ACC112 (cell line): ENCODE results near the gene BBS5.
"Not testable (repeated sequence)": the region's sequence is repeated elsewhere in the genome, so short reads cannot be mapped to it uniquely, and the experiment has no call there.

ENCODE experiments used
- H2AFZ ChIP-seq: fragments of 200-600 bp; sonication (generic); one replicate; pipeline ENCODE4 v1.6.0; 2017; ENCODE audit warnings: antibody characterized with exemption, low read length; ENCODE audit not compliant: unreplicated experiment
- H3K27ac ChIP-seq: fragments of 200-600 bp; sonication (generic); 2 replicates; pipeline ENCODE4 v1.5.1; 2014; ENCODE audit warnings: low read depth, mild to moderate bottlenecking, antibody characterized with exemption, low read length, moderate library complexity
- H3K27me3 ChIP-seq: fragments of 200-600 bp; sonication (generic); 2 replicates; pipeline ENCODE4 v1.6.1; 2014; ENCODE audit warnings: mild to moderate bottlenecking, antibody characterized with exemption, low read length, moderate library complexity, mixed read lengths; ENCODE audit not compliant: insufficient read depth
- H3K36me3 ChIP-seq: fragments of 200-600 bp; sonication (generic); 2 replicates; pipeline ENCODE4 v1.6.1; 2016; ENCODE audit warnings: mild to moderate bottlenecking, antibody characterized with exemption, low read length, moderate library complexity, mixed read lengths; ENCODE audit not compliant: insufficient read depth
- H3K4me1 ChIP-seq: fragments of 200-600 bp; sonication (generic); one replicate; pipeline ENCODE4 v1.6.1; 2016; ENCODE audit warnings: low read length, mixed read lengths; ENCODE audit not compliant: insufficient read depth, unreplicated experiment, control insufficient read depth
- H3K4me3 ChIP-seq: fragments of 200-600 bp; sonication (generic); 2 replicates; pipeline ENCODE4 v1.5.1; 2014; ENCODE audit warnings: mild to moderate bottlenecking, low read depth, low read length
- H3K79me2 ChIP-seq: fragments of 200-600 bp; sonication (generic); one replicate; pipeline ENCODE4 v1.6.0; 2016; ENCODE audit warnings: low read length; ENCODE audit not compliant: control insufficient read depth, unreplicated experiment, insufficient read depth

The BBS5 gene

DNA sequence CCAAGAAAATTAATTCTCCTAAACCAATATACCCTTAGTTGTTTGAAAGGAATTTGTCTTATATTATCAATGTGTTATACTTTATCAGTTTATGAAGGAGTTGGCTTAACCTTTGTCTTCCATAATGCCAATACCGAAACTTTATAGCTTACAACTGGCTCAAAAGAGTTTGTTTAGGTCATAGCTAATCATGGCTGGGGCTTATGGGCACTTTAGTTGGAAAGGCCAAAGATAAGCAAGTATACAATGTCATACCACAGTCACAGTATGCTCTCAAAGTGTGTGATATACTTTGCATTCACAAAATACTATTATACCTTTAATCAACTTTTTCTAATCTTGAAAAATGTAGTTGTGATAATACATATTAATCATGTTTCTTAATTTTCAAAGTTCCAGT, 32.5 kb downstream of the BBS5 start:
- Histone ChIP-seq H3K36me3 (no peaks in the 10 kb centered on the region), H3K4me3 (no peak overlapping the region), H3K79me2 (no peaks in the 10 kb centered on the region), H3K27me3 (no peaks in the 10 kb centered on the region), H2AFZ (no peak overlapping the region), H3K4me1 (peaks cover 23% of the 10 kb centered on the region), H3K27ac (no peak overlapping the region)

DNA sequence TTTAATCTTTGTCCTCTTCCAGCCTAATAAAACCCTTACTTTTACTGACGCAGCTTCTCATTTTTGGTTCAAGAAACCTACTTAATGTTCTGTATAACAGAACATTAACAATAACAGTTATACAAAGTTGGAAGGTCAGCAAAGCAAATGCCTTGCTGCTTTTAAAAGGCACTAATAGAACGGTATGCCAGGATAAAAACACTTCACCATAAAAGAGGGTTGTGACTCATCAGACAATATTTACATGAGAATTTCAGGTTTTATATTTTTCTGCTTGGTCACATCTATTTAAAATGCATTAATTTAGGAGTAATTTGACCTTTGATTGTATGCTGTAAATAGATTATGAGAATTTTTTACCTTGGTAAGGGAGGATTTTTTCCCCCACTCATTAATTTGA, 33.2 kb downstream of the BBS5 start:
- Histone ChIP-seq H2AFZ (no peak overlapping the region), H3K27me3 (no peaks in the 10 kb centered on the region), H3K4me1 (peaks cover 17% of the 10 kb centered on the region), H3K79me2 (no peaks in the 10 kb centered on the region), H3K36me3 (no peaks in the 10 kb centered on the region), H3K4me3 (no peak overlapping the region), H3K27ac (no peak overlapping the region)

DNA sequence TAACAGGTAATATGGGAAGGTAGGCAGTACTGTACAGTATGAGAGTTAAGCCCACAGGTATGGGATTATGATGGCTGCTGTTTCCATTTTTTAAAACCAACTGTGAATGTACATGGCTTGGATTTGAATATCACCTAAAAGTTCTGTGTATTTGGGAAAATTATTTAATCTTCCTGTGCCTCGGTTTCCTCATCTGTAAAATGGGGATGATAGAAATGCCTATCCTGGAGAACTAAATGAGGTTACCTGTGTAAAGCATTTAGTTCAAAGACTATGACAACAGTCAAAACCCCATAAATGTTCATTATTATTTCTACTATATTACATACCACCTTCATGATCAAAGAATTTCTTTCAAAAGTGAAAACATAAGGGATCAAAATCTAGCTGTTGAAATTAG, 33.8 kb downstream of the BBS5 start:
- Histone ChIP-seq H3K4me3 (no peak overlapping the region), H3K27me3 (no peaks in the 10 kb centered on the region), H3K27ac (no peak overlapping the region), H2AFZ (no peak overlapping the region), H3K79me2 (no peaks in the 10 kb centered on the region), H3K4me1 (peaks cover 12% of the 10 kb centered on the region), H3K36me3 (no peaks in the 10 kb centered on the region)

DNA sequence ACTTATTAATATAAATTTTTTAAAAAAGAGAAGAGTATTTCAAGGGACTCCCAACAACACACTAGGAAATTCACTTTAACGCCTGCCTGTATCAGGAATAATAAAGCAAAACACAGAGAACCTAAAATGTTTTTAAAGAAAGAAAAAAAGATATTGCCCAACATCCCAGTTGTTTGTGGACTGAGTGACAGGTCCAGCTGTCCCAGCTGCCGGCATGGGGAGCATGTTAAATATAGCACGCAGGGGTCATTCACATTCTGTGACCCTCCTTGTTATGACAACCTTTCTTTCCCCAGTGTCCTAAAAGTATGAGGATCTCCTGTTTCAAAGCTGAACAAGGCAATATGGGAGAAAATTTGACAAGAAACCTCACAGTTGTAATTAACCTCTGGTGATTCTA, 34.6 kb downstream of the BBS5 start:
- no peaks in the 10 kb centered on the region for H3K27me3 ChIP-seq
- no peak overlapping the region for H3K27ac ChIP-seq
- H3K79me2 ChIP-seq, result no peaks in the 10 kb centered on the region
- H3K4me1 ChIP-seq, result peaks cover 12% of the 10 kb centered on the region
- H3K36me3 ChIP-seq, result no peaks in the 10 kb centered on the region
- H3K4me3 ChIP-seq, result no peak overlapping the region
- H2AFZ ChIP-seq, result no peak overlapping the region

DNA sequence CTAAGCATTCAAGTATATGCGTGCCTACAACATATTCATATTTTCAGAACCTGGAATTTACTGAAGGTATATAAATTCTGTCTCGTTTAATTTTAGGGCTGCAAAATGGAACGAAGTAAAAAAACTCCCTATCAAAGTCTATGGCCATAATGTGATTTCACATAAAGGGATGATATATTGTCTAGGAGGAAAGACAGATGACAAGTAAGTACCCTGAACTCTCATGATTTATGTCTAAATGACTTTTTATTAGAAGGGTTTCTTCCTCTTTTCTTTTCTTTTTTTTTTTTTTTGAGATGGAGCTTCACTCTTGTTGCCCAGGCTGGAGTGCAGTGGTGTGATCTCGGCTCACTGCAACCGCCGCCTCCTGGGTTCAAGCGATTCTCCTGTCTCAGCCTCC, 35.5 kb downstream of the BBS5 start:
- H3K27me3 ChIP-seq, H3K4me1 ChIP-seq, H3K36me3 ChIP-seq, H3K4me3 ChIP-seq, H3K79me2 ChIP-seq, H2AFZ ChIP-seq, H3K27ac ChIP-seq: not testable (repeated sequence)

DNA sequence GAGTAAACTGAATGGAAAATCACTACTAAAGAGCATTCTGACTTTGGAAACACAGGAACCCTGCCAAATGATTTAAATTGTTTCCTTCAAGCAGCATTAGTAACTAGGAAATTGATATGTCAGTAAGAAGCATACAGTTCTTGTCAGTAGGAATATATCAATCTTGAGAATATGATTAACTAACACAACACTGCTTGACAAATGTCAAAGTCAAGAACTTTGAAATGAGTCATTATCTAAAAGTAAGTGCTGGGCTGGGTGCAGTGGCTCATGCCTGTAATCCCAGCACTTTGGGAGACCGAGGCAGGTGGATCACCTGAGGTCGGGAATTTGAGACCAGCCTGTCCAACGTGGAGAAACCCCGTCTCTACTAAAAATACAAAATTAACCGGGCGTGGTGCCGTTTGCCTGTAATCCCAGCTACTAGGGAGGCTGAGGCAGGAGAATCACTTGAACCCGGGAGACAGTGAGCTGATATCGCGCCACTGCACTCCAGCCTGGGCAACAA, 37.2 kb downstream of the BBS5 start:
- not testable (repeated sequence) for H3K4me1 ChIP-seq

DNA sequence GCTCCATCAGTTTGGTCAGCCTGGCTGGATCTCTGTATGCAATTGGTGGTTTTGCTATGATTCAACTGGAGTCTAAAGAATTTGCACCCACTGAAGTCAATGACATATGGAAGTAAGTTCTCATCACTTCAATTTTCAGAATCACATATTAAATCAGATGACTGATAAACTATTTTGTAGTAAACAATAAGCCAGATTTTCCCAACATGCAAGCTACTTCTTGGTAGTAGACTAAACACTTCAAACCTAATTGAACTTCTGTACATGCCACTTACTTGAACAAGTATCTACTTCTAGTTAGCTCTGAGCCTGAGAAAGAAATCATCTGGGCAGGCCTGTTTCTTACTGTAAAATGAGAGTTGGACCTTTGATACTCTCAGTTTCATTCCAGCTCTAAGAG, 41.6 kb downstream of the BBS5 start:
- no peaks in the 10 kb centered on the region for H3K4me1 ChIP-seq
- H3K27ac ChIP-seq, result no peak overlapping the region
- no peaks in the 10 kb centered on the region for H3K36me3 ChIP-seq
- H2AFZ ChIP-seq, result no peak overlapping the region
- H3K27me3 ChIP-seq, result no peaks in the 10 kb centered on the region
- H3K79me2 ChIP-seq, result no peaks in the 10 kb centered on the region
- no peak overlapping the region for H3K4me3 ChIP-seq

More for the DNA sequence above, 37.2 kb downstream of the BBS5 start:
- not testable (repeated sequence) for H3K27ac ChIP-seq, H3K4me3 ChIP-seq, H3K36me3 ChIP-seq, H2AFZ ChIP-seq, H3K27me3 ChIP-seq, H3K79me2 ChIP-seq

DNA sequence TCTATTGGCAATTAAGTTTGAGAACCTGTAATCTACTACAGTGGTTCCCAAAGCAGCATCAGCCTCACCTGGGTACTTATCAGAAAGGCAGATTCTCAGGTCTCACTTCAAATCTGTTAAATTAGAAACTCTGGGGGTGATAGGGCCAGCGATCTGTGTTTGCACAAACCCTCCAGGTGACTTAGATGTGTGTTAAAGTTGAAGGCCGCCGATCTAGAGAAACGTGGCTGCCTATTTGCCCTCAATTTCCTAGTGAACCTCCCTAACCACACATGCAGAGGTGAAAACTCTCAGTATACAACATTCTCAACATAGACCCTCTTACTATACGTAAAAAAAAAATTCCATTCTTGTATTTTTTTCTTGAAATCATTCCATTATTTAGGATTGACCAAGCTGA, 44.4 kb downstream of the BBS5 start:
- no peak overlapping the region for H3K4me3 ChIP-seq
- no peaks in the 10 kb centered on the region for H3K27me3 ChIP-seq
- H3K79me2 ChIP-seq, result no peaks in the 10 kb centered on the region
- no peaks in the 10 kb centered on the region for H3K4me1 ChIP-seq
- no peaks in the 10 kb centered on the region for H3K36me3 ChIP-seq
- H2AFZ ChIP-seq, result no peak overlapping the region
- H3K27ac ChIP-seq, result no peak overlapping the region

DNA sequence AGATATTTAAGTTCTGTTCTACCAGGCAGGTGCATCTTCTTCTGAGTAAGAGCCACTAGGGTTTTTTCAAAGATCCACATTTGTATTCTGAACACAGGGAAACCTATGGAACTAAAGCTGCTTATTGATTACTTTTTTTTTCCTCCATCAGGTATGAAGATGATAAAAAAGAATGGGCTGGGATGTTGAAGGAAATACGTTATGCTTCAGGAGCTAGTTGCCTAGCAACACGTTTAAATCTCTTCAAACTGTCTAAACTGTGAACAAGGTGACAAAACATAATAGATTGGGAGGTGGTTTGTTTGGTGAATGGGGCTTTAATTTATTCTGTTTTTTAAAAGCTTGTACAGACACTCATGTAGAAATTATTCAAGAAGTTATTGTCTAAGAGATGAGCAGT, 46.1 kb downstream of the BBS5 start:
- Histone ChIP-seq H3K4me1 (no peaks in the 10 kb centered on the region), H2AFZ (no peak overlapping the region), H3K4me3 (no peak overlapping the region), H3K27me3 (no peaks in the 10 kb centered on the region), H3K79me2 (no peaks in the 10 kb centered on the region), H3K27ac (no peak overlapping the region), H3K36me3 (no peaks in the 10 kb centered on the region)

DNA sequence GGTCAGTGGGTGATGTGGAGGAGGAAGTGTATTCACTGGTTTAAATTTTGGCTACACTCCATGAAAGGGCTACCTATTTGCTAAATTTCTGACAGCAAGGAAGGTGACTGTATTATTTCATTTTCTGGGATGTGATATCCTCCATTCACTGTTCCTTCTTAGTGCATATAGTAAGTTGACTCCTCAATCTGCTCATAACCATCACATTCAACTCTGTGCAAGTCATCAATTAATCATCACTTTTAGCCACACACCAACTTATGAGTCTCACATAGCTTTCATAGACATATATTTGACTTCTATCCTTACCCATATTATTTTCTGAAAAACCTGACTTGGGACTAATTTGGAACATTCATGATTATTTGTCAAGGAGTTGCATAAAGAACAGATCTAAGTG, 47.2 kb downstream of the BBS5 start:
- Histone ChIP-seq H3K4me3 (no peak overlapping the region), H3K36me3 (no peaks in the 10 kb centered on the region), H3K27ac (no peak overlapping the region), H3K79me2 (no peaks in the 10 kb centered on the region), H2AFZ (no peak overlapping the region), H3K27me3 (no peaks in the 10 kb centered on the region), H3K4me1 (no peaks in the 10 kb centered on the region)

DNA sequence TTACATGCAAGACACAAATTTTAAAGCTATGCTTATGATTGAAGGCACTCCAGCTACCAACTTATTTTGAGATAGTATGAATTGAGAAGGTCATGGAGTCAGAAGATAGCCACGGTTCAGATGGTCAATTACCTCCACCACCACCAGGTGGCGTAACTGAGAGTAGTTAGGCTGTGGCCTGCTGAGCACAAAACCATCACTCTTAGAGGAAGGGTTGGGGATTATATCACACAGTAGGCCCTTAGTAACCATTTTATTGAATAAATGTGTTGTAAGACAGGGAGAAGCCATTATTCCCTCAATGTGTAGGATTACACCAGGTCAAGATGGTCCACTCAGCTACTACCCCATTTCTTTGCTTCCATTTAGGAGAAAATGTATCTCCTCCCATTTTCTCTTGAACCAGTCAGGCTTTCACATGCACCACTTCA, 49.0 kb downstream of the BBS5 start:
- Histone ChIP-seq H2AFZ (no peak overlapping the region), H3K4me3 (no peak overlapping the region)

More for the DNA sequence above, 49.0 kb downstream of the BBS5 start:
- no peak overlapping the region for H3K27ac ChIP-seq
- no peaks in the 10 kb centered on the region for H3K27me3 ChIP-seq
- H3K79me2 ChIP-seq, result no peaks in the 10 kb centered on the region
- no peaks in the 10 kb centered on the region for H3K4me1 ChIP-seq
- no peaks in the 10 kb centered on the region for H3K36me3 ChIP-seq
